ENCODE results near the gene C19orf81.

C19orf81 gene

DNA sequence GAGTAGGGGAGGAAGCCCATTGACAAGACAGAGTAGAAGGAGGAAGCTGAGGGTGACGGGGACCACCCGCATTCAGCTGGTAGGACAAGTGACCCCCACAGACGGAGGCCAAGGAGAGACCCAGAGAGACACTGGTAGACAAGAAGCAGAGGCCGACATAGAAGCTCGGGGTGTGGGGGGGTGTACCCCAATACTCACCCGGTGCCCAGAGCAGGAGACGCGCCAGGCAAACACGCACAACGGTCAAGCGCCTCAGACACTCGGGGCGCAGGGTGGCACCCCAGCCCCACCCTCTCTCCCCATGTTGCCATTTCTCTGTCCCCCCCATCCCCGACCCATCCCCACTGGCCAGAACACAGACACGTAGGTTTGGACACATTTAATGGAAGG is 46.8 kb downstream of the C19orf81 start:
- POLR2A ChIA-PET, result no interaction called here

DNA sequence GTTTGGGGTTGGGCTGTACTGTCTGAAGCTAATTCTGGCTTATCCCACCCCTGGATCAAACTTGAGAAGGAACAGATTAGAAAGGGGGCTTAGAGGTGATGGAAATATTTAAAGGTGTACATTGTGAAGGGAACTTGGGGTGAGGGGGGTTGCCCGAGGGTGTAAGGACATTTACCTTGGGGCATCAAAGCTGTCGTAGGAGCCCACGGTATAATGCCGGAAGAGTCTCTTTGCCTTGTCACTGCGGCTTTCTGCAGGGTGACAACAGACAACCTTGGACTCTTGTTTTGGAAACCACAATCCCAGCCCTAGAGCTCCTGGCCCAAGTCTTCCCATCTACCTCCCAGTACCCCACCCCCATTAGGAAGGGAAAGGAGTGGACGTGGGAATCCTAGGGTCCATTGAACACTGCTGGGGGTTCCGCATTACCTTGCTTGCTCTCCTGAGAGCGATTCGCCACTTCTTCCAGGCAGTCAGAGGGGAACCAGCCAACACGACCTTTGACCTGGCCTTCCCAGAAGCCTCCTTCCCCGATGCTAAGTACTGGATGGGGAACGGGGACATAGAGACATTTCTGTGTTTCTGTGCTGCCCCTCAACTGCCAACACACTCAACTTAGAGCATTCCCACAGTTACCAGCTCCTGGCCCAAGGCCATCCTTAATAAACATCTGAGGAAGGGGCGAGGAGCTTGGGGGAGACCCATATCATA is 48.3 kb downstream of the C19orf81 start:
- DNase-seq (ENCODE audit: extremely low spot score), result no peak
- ChIA-PET POLR2A (interaction anchor here (0.7 kb wide), 1 partner anchor 220 kb away, joined by 7 read pairs; no protein-coding TSS in a partner anchor), CTCF (no interaction called here)
- TF ChIP-seq, protein P1, sequence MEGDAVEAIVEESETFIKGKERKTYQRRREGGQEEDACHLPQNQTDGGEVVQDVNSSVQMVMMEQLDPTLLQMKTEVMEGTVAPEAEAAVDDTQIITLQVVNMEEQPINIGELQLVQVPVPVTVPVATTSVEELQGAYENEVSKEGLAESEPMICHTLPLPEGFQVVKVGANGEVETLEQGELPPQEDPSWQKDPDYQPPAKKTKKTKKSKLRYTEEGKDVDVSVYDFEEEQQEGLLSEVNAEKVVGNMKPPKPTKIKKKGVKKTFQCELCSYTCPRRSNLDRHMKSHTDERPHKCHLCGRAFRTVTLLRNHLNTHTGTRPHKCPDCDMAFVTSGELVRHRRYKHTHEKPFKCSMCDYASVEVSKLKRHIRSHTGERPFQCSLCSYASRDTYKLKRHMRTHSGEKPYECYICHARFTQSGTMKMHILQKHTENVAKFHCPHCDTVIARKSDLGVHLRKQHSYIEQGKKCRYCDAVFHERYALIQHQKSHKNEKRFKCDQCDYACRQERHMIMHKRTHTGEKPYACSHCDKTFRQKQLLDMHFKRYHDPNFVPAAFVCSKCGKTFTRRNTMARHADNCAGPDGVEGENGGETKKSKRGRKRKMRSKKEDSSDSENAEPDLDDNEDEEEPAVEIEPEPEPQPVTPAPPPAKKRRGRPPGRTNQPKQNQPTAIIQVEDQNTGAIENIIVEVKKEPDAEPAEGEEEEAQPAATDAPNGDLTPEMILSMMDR (IDR thresholded peaks at IDR 0.05; ENCODE audit: control extremely low read depth, extremely low read depth, low read depth, missing control alignments), result no peak

More for the DNA sequence above, 46.8 kb downstream of the C19orf81 start:
- CTCF ChIA-PET, result no interaction called here
- TF ChIP-seq, protein P1 (IDR thresholded peaks at IDR 0.05; ENCODE audit: control extremely low read depth, extremely low read depth, low read depth, missing control alignments), result no peak
- DNase-seq (ENCODE audit: extremely low spot score), result no peak

DNA sequence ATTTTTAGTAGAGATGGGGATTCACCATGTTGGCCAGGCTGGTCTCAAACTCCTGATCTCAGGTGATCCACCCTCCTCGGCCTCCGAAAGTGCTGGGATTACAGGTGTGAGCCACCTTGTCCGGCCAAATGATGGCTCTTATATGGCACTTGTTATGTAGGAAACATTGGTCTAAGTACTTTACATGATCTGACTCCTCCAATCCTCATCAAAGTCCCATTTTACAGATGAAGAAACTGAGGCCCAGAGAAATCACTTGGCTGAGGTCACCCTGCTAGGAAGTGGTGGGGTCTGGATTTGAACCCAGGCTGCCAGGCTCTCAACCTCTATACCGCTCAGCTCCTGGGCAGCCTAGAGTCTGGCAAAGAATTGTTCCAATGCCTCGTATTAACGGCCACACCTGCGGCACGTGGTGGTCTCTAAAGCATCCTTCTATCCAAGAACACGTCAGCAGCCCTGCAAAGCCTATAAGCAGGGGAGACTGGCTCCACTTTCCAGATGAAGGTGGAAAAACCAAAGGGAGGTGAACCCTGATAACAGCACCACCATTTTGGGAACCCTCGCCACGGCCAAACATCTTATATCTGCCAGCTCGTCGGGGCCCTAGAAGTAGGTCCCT is 52.2 kb downstream of the C19orf81 start:
- ChIA-PET POLR2A (no interaction called here), CTCF (interaction anchor here (1.0 to 1.2 kb wide), 2 partner anchors 23 to 221 kb away, joined by 3 to 4 read pairs; no protein-coding TSS in a partner anchor)
- DNase-seq (ENCODE audit: extremely low spot score), result no peak
- TF ChIP-seq, protein P1 (IDR thresholded peaks at IDR 0.05; ENCODE audit: control extremely low read depth, extremely low read depth, low read depth, missing control alignments), result no peak

DNA sequence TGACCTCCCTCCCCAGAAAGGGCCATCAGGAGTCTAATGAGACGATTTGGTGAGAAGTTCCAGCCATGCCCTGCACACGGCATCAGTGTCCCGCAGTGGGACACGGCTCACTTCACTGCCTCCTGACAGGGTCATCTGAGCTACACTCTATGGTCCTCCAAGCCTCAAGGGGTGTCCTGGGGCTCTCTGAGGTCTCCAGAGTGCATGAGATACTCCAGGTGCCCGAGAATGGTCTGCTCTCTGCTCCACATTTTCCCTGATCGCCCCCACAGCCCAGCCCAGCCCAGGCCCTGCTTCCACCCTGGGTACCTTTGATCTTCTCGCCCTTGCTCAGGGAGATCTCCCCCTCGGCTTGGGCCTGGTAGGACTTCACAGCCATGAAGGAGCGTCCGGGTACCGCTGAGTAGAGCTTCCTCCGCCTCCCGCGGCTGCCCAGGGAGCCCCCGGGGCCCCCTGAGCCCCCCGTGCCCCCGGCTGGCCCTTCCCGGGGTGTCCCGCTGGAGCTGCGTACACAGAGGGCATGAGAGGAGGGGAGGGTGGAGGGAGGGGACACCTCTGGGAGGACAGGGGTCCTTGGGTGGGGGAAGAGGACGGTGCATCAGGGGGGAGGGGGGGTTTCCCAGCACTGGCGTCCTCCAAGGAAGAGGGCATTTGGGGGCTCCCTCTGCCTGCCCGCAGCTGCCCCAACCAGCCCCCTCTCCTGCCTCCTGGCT is 53.1 kb downstream of the C19orf81 start:
- no peak for DNase-seq (ENCODE audit: extremely low spot score)
- ChIA-PET CTCF (interaction anchor here (1.0 kb wide), 1 partner anchor 220 kb away, joined by 3 read pairs; no protein-coding TSS in a partner anchor), POLR2A (no interaction called here)
- TF ChIP-seq, protein P1 (IDR thresholded peaks at IDR 0.05; ENCODE audit: control extremely low read depth, extremely low read depth, low read depth, missing control alignments), result no peak

DNA sequence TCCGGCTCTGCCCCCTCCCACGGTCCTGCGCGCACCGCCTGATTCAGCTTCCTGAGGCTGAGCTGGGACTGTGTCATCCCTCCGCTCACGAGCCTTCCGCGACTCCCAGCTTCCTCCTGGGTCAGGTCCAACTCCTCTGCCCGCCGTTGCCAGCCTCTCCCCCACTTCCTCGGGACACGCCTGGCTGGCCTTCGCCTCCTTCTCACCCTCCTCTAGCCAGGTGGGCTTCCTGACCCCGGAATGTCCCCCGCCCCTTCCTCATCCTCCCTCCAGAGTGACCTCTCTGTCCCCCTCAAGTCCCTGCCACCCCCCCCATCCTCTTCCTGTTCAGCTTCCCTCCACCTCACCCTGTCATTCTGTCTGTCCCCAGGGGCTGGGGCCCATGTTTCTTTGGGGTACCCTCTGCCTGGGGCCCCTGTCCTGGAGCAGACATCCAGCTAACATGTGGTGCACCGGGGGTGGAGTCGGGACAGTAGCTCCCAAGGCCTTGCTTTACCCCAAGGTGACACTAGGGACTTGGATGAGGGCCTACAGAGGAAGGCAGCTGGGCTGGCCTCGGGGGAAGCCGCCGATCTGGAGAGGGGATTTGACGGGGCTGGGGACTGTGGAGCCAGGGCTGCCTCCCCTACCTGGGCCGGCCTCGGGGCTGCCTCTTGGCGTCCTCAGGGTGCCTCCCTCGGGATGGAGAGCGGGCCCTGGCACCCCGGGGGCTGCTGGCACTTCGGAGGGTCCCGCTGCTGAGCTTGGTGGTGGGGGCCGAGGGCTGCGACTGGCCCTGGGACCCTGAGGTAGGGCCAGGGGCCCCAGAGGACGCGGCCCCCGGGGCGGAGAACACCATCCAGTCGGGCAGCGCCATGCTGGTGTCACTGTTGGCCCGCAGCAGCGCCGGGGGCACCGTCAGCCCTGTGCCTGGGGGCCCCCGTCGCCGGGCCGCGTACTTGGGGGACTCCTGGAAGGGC is 53.9 kb downstream of the C19orf81 start:
- ChIA-PET CTCF (interaction anchor here (3.3 kb wide), 1 partner anchor 219 kb away, joined by 17 read pairs; no protein-coding TSS in a partner anchor), POLR2A (no interaction called here)
- TF ChIP-seq, protein P1 (IDR thresholded peaks at IDR 0.05; ENCODE audit: control extremely low read depth, extremely low read depth, low read depth, missing control alignments), result no peak
- DNase-seq (ENCODE audit: extremely low spot score), result no peak
